HFFc6 (cell line): ENCODE measurements around the gene LINC00305. TPM values are rescaled to one million over a fixed set of nuclear protein-coding genes. Genes with fewer than 3 reads are reported as not detected.

Experiments
- DNase-seq: peaks from one replicate; pipeline ENCODE4 v3.0.0-alpha.2; 2018
- H3K27ac Mint-ChIP-seq: 2 replicates; pipeline ENCODE4 v1.8.0; 2020; ENCODE audit warnings: mild to moderate bottlenecking, mixed read lengths
- H3K27me3 Mint-ChIP-seq: 2 replicates; pipeline ENCODE4 v1.8.0; 2021; ENCODE audit warnings: mild to moderate bottlenecking, moderate library complexity, mixed read lengths; ENCODE audit not compliant: insufficient read depth
- H3K36me3 Mint-ChIP-seq: 2 replicates; pipeline ENCODE4 v1.8.0; 2021; ENCODE audit warnings: low read depth, mixed read lengths
- H3K4me1 Mint-ChIP-seq: 2 replicates; pipeline ENCODE4 v1.8.0; 2020; ENCODE audit warnings: low read depth, mixed read lengths
- H3K4me3 Mint-ChIP-seq: 2 replicates; pipeline ENCODE4 v1.8.0; 2020; ENCODE audit warnings: mild to moderate bottlenecking, moderate library complexity, mixed read lengths
- H3K9me3 Mint-ChIP-seq: 2 replicates; pipeline ENCODE4 v1.8.0; 2020; ENCODE audit warnings: mild to moderate bottlenecking, mixed read lengths
- CTCF ChIP-seq: fragments of 200-600 bp; sonication (generic); IDR thresholded peaks from 2 replicates; pipeline ENCODE4 v1.5.0; 2021; ENCODE audit warnings: antibody characterized with exemption, mild to moderate bottlenecking
- total RNA-seq, 6 experiments: library from RNA; stranded (reverse); fragmentation: NEBNext Ultra II Directional; extraction: Animal tissue kit (Norgen Biotek cat#: 25700); gene quantifications; 2 replicates in 1 of 6; 3 replicates in 5 of 6; pipeline ENCODE4 v1.2.3, GENCODE V29; 2021

Gene LINC00305
- total RNA-seq, 6 experiments from 2014 or later = not detected

GRCh38 chr18:64103986-64104385 lies 44.9 kb downstream of the LINC00305 start:
- Mint-ChIP-seq H3K4me1 (no peaks in the 10 kb centered on the region), H3K9me3 (peaks cover 5% of the 10 kb centered on the region; the same call in 1 of the 2 replicates), H3K4me3 (no peak overlapping the region), H3K27ac (no peak overlapping the region), H3K36me3 (no peaks in the 10 kb centered on the region), H3K27me3 (no peaks in the 10 kb centered on the region; the same call in 1 of the 2 replicates)
- no peak for DNase-seq
- TF ChIP-seq CTCF = 0 out of 2 replicates have a peak, but pooled peaks have one; percentile 31

- Mint-ChIP-seq H3K27ac (no peak overlapping the region), H3K4me3 (no peak overlapping the region)
- TF ChIP-seq CTCF = no peak
These were observed 48.6 kb downstream of the LINC00305 start for GRCh38 chr18:64100116-64100922.

GRCh38 chr18:64099244-64099643 lies 49.6 kb downstream of the LINC00305 start:
- H3K36me3 Mint-ChIP-seq = no peaks in the 10 kb centered on the region
- H3K9me3 Mint-ChIP-seq = no peaks in the 10 kb centered on the region; the same call in 1 of the 2 replicates
- peaks cover 3% of the 10 kb centered on the region; the same call in 1 of the 2 replicates for H3K27me3 Mint-ChIP-seq
- no peak for TF ChIP-seq CTCF
- H3K4me3 Mint-ChIP-seq = no peak overlapping the region
- DNase-seq = no peak
- no peak overlapping the region for H3K27ac Mint-ChIP-seq
- no peaks in the 10 kb centered on the region for H3K4me1 Mint-ChIP-seq

More at GRCh38 chr18:64100116-64100922, 48.6 kb downstream of the LINC00305 start:
- DNase-seq = no peak
- no peaks in the 10 kb centered on the region; the same call in 1 of the 2 replicates for H3K9me3 Mint-ChIP-seq
- no peaks in the 10 kb centered on the region for H3K36me3 Mint-ChIP-seq
- H3K27me3 Mint-ChIP-seq = peaks cover 3% of the 10 kb centered on the region; the same call in 1 of the 2 replicates
- H3K4me1 Mint-ChIP-seq = no peaks in the 10 kb centered on the region

- no peaks in the 10 kb centered on the region for H3K4me1 Mint-ChIP-seq
- no peaks in the 10 kb centered on the region for H3K9me3 Mint-ChIP-seq
- H3K27ac Mint-ChIP-seq = no peak overlapping the region
- no peaks in the 10 kb centered on the region for H3K36me3 Mint-ChIP-seq
- DNase-seq = no peak
- peak; percentile 45; the same call in 1 of the 2 replicates for TF ChIP-seq CTCF
- H3K27me3 Mint-ChIP-seq = peaks cover 4% of the 10 kb centered on the region
- no peak overlapping the region for H3K4me3 Mint-ChIP-seq
These were observed 51.4 kb downstream of the LINC00305 start for GRCh38 chr18:64097497-64097896.

GRCh38 chr18:64095056-64095455 lies 53.8 kb downstream of the LINC00305 start:
- Mint-ChIP-seq H3K9me3 (no peaks in the 10 kb centered on the region), H3K27me3 (peaks cover 5% of the 10 kb centered on the region), H3K36me3 (no peaks in the 10 kb centered on the region), H3K4me1 (no peaks in the 10 kb centered on the region), H3K4me3 (no peak overlapping the region), H3K27ac (no peak overlapping the region)
- DNase-seq = no peak
- TF ChIP-seq CTCF = no peak
